Suprapubic skin (tissue), 4 donors: ENCODE data around the gene ARHGEF7.

Source experiments
- POLR2A ChIP-seq, 2 donors: fragments of 450-650 bp; IDR thresholded peaks; one replicate each; pipeline ENCODE4 v1.6.1; 2017; ENCODE audit warnings: antibody characterized with exemption in 2 of 2, mild to moderate bottlenecking in 2 of 2, moderate library complexity in 2 of 2
- POLR2AphosphoS5 ChIP-seq, 3 donors: sonication (generic); formaldehyde crosslinking; IDR thresholded peaks; one replicate each; pipeline ENCODE4 v1.6.1; 2017; ENCODE audit warnings: antibody characterized with exemption in 3 of 3
- TF ChIP-seq, protein P1 (sequence below), 2 donors: fragments of 200-600 bp in 1 of 2; fragments of 450-650 bp in 1 of 2; sonication (generic) in 1 of 2; IDR thresholded peaks; one replicate each; pipeline ENCODE4 v1.5.1; 2016 to 2019; ENCODE audit warnings: antibody characterized with exemption in 2 of 2, mild to moderate bottlenecking in 1 of 2, moderate library complexity in 1 of 2

DNA sequence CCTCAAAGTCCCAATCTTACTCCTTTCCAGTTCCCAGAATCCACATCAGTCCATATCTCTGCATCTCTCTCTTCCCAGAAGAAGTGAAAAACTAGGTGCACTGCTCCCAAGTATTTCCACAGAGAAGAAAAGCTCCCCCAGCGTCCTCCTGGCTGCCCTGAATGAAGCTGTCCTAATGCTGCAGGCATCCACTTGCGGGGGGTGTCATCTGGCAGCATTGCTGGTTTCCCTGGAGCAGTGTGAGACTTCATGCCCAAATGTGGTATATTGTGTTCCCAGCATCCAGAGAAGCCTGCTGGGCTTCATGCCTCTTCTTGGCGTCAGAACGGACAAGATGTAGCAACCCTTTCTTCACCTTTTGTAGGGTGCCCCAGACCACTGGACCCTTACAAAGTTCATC lies 32.9 kb upstream of the ARHGEF7 start:
- no peak for TF ChIP-seq POLR2AphosphoS5 (IDR thresholded peaks at IDR 0.05)
- TF ChIP-seq, protein P1, sequence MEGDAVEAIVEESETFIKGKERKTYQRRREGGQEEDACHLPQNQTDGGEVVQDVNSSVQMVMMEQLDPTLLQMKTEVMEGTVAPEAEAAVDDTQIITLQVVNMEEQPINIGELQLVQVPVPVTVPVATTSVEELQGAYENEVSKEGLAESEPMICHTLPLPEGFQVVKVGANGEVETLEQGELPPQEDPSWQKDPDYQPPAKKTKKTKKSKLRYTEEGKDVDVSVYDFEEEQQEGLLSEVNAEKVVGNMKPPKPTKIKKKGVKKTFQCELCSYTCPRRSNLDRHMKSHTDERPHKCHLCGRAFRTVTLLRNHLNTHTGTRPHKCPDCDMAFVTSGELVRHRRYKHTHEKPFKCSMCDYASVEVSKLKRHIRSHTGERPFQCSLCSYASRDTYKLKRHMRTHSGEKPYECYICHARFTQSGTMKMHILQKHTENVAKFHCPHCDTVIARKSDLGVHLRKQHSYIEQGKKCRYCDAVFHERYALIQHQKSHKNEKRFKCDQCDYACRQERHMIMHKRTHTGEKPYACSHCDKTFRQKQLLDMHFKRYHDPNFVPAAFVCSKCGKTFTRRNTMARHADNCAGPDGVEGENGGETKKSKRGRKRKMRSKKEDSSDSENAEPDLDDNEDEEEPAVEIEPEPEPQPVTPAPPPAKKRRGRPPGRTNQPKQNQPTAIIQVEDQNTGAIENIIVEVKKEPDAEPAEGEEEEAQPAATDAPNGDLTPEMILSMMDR (IDR thresholded peaks at IDR 0.05), result no peak
- no peak for TF ChIP-seq POLR2A (IDR thresholded peaks at IDR 0.05)
